ENCODE results near the gene CST1.
"Not testable (repeated sequence)": the region's sequence is repeated elsewhere in the genome, so short reads cannot be mapped to it uniquely, and the experiment has no call there.

CST1 gene

DNA sequence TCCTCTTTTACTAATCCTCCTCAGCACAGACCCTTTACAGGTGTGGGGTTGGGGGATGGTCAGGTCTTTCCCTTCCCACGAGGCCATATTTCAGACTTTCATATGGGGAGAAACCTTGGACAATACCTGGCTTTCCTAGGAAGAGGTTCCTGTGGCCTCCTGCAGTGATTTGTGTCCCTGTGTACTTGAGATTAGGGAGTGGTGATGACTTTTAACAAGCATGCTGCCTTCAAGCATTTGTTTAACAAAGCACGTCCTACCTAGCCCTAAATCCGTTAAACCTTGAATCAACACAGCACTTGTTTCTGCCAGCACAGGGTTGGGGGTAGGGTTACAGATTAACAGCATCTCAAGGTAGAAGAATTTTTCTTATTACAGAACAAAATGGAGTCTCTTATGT lies 6.1 kb upstream of the CST1 start:
- FAIRE-seq; DNase-seq (ENCODE audit: insufficient read length, low spot score): not testable (repeated sequence)

DNA sequence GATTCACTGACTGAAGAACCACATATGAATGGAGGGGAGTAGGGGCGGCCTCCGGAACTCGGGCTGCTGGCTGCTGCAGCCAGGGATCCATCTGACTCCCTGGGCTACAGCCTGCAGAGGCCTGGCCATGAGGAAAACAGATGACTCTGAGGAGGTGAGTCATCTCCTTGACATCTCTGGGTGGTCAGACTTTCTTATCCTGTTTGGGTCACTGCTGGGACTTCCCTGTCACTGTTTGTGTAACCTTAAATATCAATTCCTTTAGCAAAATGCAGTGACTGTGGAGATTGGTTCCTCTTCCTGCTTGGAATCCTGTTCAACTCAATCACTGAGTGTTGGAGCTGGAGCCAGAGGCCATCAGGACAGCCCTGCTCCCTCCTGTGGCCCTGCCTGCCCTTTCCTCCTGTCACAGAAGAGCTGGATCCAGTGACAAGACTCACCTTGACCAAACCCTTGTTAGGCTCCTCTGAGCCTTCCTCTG lies 4.4 kb upstream of the CST1 start:
- not testable (repeated sequence) for DNase-seq (ENCODE audit: insufficient read length, low spot score); FAIRE-seq

DNA sequence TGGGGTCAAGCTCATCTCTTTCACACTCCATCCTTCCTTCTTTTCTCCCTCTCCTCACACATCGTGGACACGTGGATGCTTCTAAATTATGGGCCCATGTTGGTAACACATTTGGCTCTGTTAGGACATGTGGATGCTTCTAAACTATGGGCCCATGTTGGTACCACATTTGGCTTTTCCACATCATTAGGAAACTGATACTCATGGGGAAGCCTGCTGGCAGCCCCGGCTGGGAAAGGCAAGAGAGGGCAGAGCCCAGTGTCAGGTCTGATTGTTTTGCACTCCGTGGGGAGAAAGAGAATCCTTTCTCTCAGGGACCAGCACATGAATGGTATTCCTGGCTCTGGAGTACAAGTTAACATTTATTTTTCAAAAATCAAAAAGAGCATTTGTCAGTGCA lies 4.0 kb upstream of the CST1 start:
- no peak for DNase-seq (ENCODE audit: insufficient read length, low spot score)
- FAIRE-seq: no peak

GRCh38 chr20:23753589-23753988 lies 2.9 kb upstream of the CST1 start:
- DNase-seq (ENCODE audit: insufficient read length, low spot score) (no peak), FAIRE-seq (no peak)

GRCh38 chr20:23753194-23753548 lies 2.4 kb upstream of the CST1 start:
- FAIRE-seq (no peak), DNase-seq (ENCODE audit: insufficient read length, low spot score) (no peak)

DNA sequence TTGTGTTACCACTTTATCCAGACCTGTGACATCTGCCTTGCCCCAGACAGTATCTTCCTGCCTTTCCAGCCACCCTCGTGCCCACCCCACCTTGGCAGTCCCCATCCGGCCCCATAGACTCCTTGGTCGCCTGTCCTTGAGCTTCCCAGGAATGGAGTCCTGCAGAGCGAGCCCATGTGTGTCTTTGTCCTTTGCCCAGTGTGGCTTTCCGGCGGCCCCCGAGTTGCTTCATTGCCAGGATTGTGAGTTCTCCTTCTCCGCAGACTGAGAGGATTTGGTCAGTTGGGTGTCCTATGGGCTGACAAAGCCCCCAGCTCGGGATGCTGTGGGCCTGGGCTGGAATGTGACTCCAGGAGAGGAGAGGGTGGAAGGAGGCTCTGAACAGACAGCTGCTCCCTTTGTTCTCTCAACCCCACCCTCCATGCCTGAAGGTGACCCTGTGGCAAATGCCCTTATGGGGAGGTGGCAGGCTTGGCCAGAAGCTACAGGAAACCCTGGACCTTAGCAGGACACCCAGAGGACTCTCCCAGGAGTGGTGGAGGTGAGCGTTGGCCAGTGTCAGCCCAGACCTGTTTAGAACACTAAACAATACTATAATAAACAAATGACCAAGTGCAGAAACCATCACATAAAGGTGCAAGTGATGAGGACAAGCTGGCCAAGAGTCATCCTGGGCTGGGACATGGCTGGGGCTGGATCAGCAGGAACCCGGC lies 1.9 kb upstream of the CST1 start:
- FAIRE-seq: no peak
- DNase-seq (ENCODE audit: insufficient read length, low spot score): no peak

DNA sequence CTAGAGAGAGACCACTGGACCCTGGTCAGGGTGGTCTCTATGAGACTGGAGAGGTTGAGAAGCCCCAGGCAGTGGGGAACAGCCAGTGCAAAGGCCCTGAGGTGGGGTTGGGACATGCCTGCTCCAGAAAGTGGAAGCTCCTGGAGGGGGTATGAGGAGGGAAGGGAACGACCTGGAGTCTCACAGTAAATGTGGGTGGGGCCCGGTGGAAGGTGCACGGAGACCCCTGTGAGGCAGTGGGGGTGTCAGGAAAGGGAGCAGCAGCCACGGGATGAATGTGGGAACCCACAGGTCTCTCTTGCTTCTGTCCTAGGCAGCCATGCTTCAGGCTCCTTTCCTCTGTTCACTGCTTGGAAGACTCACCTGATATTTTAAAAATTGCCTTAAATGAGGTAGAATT lies 1.3 kb upstream of the CST1 start:
- no peak for FAIRE-seq
- no peak for DNase-seq (ENCODE audit: insufficient read length, low spot score)

- FAIRE-seq (no peak), DNase-seq (ENCODE audit: insufficient read length, low spot score) (no peak)
Measured at GRCh38 chr20:23749746-23750145, 989 bp downstream of the CST1 start.

DNA sequence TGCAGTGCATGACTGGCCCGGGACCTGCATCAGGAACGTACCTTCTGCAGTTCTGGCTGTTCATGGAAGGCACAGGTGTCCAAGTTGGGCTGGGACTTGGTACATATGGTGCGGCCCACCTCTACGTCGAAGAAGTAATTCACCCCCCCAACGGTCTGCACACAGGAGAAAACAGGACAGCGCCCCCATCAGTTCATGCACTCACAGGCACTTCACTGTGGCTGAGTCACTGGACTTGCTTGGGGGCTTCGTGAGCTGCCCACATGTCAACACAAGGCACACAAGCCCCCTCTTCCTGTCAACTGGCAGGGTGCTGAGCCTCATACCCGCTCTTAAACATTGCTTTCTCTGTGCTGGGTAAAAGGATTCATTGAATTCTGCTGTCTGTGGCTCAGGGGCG lies 1.8 kb downstream of the CST1 start:
- DNase-seq (ENCODE audit: insufficient read length, low spot score); FAIRE-seq: not testable (repeated sequence)

GRCh38 chr20:23747551-23747950 lies 3.2 kb downstream of the CST1 start:
- not testable (repeated sequence) for FAIRE-seq; DNase-seq (ENCODE audit: insufficient read length, low spot score)

DNA sequence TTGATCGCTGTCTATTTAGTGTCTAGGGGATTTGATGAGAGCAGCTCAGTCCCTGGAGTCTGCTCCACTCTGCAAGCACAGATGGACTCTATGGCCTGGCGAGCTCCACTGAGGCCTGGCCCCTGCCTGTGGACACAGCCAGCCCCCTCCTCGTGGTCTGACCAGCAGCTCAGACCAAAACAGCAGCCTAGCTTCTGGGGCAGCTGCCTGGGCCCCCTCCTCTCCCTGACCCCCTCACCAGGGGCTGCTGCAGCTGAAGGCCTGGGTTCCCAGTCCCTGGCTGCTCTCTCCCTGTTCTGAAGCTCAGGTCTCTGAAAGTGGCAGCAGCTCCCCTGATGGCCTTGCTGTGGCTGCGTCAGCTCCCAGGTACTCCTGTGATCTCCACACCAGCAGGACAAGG lies 3.6 kb downstream of the CST1 start:
- FAIRE-seq; DNase-seq (ENCODE audit: insufficient read length, low spot score): not testable (repeated sequence)

DNA sequence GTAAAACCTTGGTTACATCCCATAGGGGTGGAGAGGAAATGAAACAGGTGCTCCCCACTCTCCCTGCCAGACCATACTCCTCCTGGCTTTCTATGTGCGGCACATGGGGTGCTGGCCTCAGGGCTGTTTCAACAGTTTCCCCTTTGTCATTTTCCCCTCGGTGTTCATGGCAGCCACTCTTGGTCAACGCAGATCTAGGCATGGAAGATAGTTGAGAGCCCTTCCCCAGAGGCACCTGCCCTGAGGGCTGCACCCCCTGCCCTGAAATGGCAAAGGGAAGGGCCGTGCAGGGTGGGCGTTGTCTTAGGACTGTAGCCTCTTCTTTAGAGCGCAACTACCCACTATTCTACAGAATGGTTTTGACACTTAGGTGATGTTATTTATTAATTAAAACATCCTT lies 4.4 kb downstream of the CST1 start:
- FAIRE-seq: no peak

GRCh38 chr20:23745247-23745646 lies 5.5 kb downstream of the CST1 start:
- FAIRE-seq: no peak
- DNase-seq (ENCODE audit: insufficient read length, low spot score): no peak

More for the DNA sequence above, 4.4 kb downstream of the CST1 start:
- no peak for DNase-seq (ENCODE audit: insufficient read length, low spot score)

DNA sequence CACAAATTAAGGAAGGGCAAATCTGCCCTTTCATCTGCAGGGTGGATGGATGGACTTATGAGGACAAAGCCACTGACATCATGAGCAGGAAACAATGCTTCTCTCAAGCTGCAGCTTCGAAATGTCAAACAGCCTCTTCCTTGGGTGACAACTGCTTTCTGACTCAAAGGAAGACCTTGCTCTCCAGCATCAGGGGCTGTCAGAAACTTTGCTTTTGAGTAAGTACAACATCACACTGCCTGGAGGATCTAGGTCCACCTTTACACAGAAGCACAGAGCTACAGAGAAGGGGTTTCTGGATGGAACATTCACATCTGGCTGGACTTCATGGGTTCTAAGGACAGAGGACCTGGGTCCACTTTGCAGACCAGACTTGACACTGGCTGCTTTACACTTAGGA lies 5.9 kb downstream of the CST1 start:
- no peak for DNase-seq (ENCODE audit: insufficient read length, low spot score)

DNA sequence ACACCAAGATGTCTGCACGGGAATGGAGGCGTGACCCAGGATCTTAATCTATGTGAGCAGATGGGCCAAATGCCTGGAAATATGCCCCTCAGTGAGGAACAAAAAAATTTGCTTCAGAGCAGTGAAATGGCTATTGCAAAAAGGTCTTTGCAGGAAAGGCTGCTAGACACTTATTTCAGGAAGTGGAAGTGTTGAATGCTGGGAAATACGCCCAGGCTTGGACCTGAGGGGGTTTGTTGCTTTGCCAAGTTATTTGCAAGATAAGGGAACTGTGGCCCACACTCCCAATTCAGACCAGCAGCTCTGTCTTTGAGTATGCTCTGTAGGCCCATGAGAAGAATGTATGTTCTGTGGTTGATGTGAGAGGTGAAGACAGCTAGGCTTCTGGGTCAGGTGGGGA lies 15.3 kb downstream of the CST1 start:
- not testable (repeated sequence) for FAIRE-seq; DNase-seq (ENCODE audit: insufficient read length, low spot score)

More for the DNA sequence above, 5.9 kb downstream of the CST1 start:
- no peak for FAIRE-seq

DNA sequence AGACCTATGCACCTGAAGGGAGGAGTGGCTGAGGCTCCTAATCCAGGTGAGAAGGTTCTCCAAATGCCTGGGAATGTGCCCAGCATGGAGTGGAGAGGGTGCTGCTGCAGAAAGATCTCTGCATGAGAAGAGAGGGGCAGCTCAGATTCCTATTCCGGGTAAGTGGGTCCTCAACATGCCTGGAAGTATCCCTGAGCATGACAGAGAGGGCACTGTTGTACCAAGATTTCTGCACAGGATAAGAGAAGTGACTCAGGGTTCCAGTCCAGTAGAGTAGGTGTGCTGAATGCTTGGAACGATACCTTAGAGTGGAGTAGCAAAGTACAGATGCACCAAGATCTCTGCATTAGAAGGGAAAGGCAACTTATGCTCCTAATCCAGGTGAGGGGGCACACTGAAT lies 15.8 kb downstream of the CST1 start:
- FAIRE-seq; DNase-seq (ENCODE audit: insufficient read length, low spot score): not testable (repeated sequence)

DNA sequence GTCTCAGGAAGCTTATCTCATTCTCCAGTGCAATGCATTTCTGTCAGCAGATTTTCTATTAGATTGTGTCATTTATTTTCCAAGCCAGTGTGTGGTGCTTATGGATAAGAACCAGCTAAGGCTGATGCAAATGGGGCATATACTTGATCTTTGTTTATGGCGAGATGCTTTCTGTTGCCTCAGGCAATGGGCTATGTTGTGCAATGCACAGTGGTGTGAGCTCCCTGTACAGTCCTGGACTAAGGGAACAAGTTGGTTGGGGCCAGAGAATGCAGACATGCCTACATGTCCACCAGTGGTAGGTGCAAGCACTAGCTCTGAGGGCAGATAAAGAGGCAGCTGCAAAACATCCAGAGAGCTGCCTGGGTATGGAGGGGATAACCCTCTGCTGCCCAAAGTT lies 16.3 kb downstream of the CST1 start:
- FAIRE-seq; DNase-seq (ENCODE audit: insufficient read length, low spot score): not testable (repeated sequence)

DNA sequence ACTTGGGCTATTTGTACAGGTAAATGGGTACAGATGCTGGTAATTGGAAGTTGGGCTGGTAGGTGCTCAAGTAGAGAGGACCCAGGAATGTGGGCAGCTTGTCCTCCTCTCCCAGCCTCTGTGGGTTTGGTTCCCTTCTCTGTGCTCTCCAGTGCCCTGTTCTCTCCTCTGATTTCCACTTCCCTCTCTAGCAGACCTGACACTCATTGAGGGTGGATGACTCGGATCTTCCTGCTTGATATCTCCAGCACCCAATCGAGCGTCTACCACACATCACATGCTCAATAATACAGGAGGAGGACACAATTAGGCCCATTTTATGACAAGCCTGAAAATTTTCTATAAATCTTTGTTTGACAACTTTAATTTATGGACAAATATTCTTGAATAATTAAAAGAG lies 23.7 kb downstream of the CST1 start:
- FAIRE-seq (no peak), DNase-seq (ENCODE audit: insufficient read length, low spot score) (no peak)

DNA sequence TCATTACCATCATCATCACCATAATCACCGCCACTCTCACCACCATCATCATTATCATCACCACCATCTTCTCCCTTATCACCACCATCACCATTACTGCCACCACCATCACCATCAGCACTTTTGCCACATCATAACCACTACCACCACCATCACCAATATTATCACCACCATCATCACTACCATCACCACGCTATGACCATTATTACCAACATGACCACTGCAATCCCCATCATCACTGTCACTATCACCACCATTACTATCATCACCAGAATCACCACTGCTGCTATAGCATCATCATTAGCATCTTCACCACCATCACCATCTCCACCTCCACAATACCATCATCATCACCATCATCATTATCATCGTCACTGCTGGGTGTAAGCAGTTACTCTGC lies 25.6 kb downstream of the CST1 start:
- DNase-seq (ENCODE audit: insufficient read length, low spot score): no peak
- no peak for FAIRE-seq

DNA sequence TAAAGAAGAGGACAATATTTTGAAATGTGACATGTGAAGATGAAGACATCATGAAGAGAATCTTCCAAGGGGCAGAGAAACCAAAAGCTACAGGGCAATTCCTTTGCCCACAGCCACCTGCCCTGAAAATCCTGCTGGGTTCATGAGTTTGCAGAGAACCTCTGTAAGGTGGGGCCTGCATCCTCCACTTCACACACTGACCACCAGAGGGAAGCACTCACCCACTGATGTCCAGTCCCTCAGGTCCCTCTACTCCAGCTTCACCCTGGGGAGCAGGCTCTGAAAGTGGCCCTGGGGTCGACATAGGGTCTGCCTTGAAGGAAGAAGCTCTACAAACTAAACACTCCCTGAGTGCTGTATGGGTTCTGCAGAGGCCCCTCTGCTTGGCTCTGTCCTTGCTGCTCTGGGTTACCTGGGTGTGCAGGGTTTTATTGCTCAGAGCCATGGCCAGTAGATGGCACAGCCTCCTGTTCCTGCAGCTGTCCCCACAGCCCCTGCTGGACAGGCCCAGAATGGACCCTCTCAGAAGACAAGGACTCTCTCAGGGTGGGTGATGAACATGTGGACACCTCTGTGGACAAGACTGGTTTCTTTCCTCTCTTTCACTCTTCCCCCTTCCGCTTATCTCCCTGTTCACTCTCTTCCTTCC lies 27.0 kb downstream of the CST1 start:
- DNase-seq (ENCODE audit: insufficient read length, low spot score): not testable (repeated sequence)
- peak; percentile 71 for FAIRE-seq

DNA sequence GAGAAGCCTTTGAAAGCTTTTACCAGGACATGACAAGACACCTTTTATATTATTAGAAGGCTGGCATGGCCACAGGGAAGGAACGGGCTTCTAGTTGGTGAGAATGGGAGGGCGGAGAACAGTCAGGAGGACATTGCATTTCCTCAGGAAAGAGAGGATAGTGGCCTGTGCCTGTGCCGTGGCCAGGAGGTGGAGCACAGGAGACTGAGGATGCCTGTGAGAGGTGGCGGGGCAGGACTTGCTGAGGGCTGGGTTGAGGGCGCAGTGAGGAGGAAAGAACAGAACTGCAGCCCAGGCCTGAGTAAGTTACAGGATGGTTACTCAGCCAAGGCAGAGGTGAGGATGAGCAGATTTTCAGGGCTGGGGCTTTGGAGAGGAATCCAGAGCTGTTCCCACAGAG lies 27.9 kb downstream of the CST1 start:
- DNase-seq (ENCODE audit: insufficient read length, low spot score); FAIRE-seq: not testable (repeated sequence)

GRCh38 chr20:23721962-23722361 lies 28.8 kb downstream of the CST1 start:
- FAIRE-seq (no peak), DNase-seq (ENCODE audit: insufficient read length, low spot score) (no peak)
